Gastrocnemius medialis (tissue), 4 donors: ENCODE results near the gene SLITRK3. TPM values are rescaled to one million over a fixed set of nuclear protein-coding genes. Genes with fewer than 3 reads are reported as not detected.
A peak's percentile ranks its signal among the peaks of the same experiment; 100 is the strongest.

ENCODE experiments used
- ATAC-seq, 2 donors: fragments of 150-250 bp; one replicate each; pipeline ENCODE4 v1.9.1; 2016
- DNase-seq, 2 donors: peaks; one replicate each; pipeline ENCODE4 v3.0.0-alpha.2; 2019
- H3K27ac ChIP-seq, 4 donors: fragments of 200-600 bp; sonication (generic); 1 replicate in 1 of 4; 2 replicates in 3 of 4; pipeline ENCODE4 v1.5.1; 2016 to 2018; ENCODE audit warnings: mild to moderate bottlenecking in 2 of 4, moderate library complexity in 1 of 4
- H3K27me3 ChIP-seq, 3 donors: fragments of 200-600 bp; sonication (generic) in 2 of 3; 1 replicate in 1 of 3; 2 replicates in 2 of 3; pipeline versions ENCODE4 v1.5.1 to v1.6.0; 2016 to 2019; ENCODE audit warnings: mild to moderate bottlenecking in 1 of 3, moderate library complexity in 1 of 3
- H3K36me3 ChIP-seq, 2 donors: fragments of 200-600 bp; sonication (generic) in 1 of 2; one replicate each; pipeline ENCODE4 v1.5.1; 2017 to 2018
- H3K4me1 ChIP-seq, 2 donors: fragments of 200-600 bp; sonication (generic) in 1 of 2; one replicate each; pipeline ENCODE4 v1.5.1; 2016 to 2017; ENCODE audit warnings: mild to moderate bottlenecking in 2 of 2
- H3K4me3 ChIP-seq, 4 donors: fragments of 200-600 bp; sonication (generic) in 3 of 4; 1 replicate in 1 of 4; 2 replicates in 3 of 4; pipeline ENCODE4 v1.5.1; 2016 to 2019; ENCODE audit warnings: mild to moderate bottlenecking in 2 of 4
- H3K9me3 ChIP-seq, 3 donors: fragments of 200-600 bp; sonication (generic) in 2 of 3; 1 replicate in 1 of 3; 2 replicates in 2 of 3; pipeline ENCODE4 v1.5.1; 2016 to 2019
- CTCF ChIP-seq, 5 experiments: fragments of 450-650 bp in 3 of 5; fragments of 200-600 bp in 2 of 5; sonication (generic) in 2 of 5; IDR thresholded peaks in 4 of 5; conservative IDR thresholded peaks in 1 of 5; 1 replicate in 4 of 5; 2 replicates in 1 of 5; pipeline ENCODE4 v1.5.1; 2016 to 2019; ENCODE audit warnings: antibody characterized with exemption in 5 of 5, mild to moderate bottlenecking in 3 of 5, moderate library complexity in 3 of 5
- POLR2A ChIP-seq, 2 donors: fragments of 450-650 bp; IDR thresholded peaks; one replicate each; pipeline ENCODE4 v1.6.1; 2017; ENCODE audit warnings: antibody characterized with exemption in 2 of 2, mild to moderate bottlenecking in 2 of 2, moderate library complexity in 2 of 2
- in situ Hi-C, 4 donors: fragments of 200-750 bp; cut with MboI; loops; one replicate each; pipeline versions ENCODE4 v1.15.0 to v1.8.0; 2017; ENCODE audit warnings: low sequenced_read_pairs in 4 of 4
- intact Hi-C: fragments of 100-400 bp; cut with DNase I; formaldehyde crosslinking; loops from one replicate; pipeline ENCODE4 v1.15.1; 2023; ENCODE audit warnings: low total_unique reads
- total RNA-seq, 4 donors: library from RNA; depleted of rRNA; stranded (reverse); fragments of >200 nt; gene quantifications; one replicate each; pipeline versions ENCODE4 v1.1.0 to v1.2.3, GENCODE V29; 2016

SLITRK3 gene
- total RNA-seq, 4 donors from 2014 or later: not detected

GRCh38 chr3:165197481-165197800 is 1.3 kb upstream of the SLITRK3 start:
- Histone ChIP-seq H3K4me3 (peak overlapping the region in 3 of 4 donors; percentile 50 to 65 (median 56)), H3K9me3 (no peaks in the 10 kb centered on the region), H3K27me3 (peaks cover 60 to 70% (median 67%) of the 10 kb centered on the region in 3 donors), H3K36me3 (no peaks in the 10 kb centered on the region), H3K27ac (no peak overlapping the region), H3K4me1 (peaks cover 25 to 33% of the 10 kb centered on the region in 2 donors)
- TF ChIP-seq CTCF (IDR thresholded peaks at IDR 0.05 in 4 of 5, conservative IDR thresholded peaks at IDR 0.05 in 1 of 5) (no peak), POLR2A (IDR thresholded peaks at IDR 0.05) (no peak)
- intact Hi-C loops (no loop called here), in situ Hi-C loops (no loop called here)
- ATAC-seq: no peak
- no peak for DNase-seq

GRCh38 chr3:165196577-165197480 is 645 bp upstream of the SLITRK3 start:
- TF ChIP-seq POLR2A (IDR thresholded peaks at IDR 0.05) (no peak), CTCF (IDR thresholded peaks at IDR 0.05 in 4 of 5, conservative IDR thresholded peaks at IDR 0.05 in 1 of 5) (peak in 2 of 5 experiments; percentile 22 to 26)
- Histone ChIP-seq H3K27me3 (peaks cover 66 to 73% (median 70%) of the 10 kb centered on the region in 3 donors), H3K27ac (no peak overlapping the region), H3K4me3 (peak overlapping the region; percentile 41 to 65 (median 53)), H3K4me1 (peaks cover 25 to 33% of the 10 kb centered on the region in 2 donors), H3K36me3 (no peaks in the 10 kb centered on the region), H3K9me3 (no peaks in the 10 kb centered on the region)
- intact Hi-C loops (no loop called here), in situ Hi-C loops (no loop called here)
- no peak for DNase-seq
- no peak for ATAC-seq

GRCh38 chr3:165195241-165195639 is 944 bp downstream of the SLITRK3 start:
- Histone ChIP-seq H3K27me3 (peaks cover 66 to 73% (median 70%) of the 10 kb centered on the region in 3 donors), H3K36me3 (no peaks in the 10 kb centered on the region), H3K4me1 (peaks cover 25 to 33% of the 10 kb centered on the region in 2 donors), H3K27ac (no peak overlapping the region), H3K9me3 (no peaks in the 10 kb centered on the region), H3K4me3 (peak overlapping the region; percentile 3 to 65 (median 48))
- in situ Hi-C loops (no loop called here), intact Hi-C loops (no loop called here)
- DNase-seq: no peak
- TF ChIP-seq POLR2A (IDR thresholded peaks at IDR 0.05) (no peak), CTCF (IDR thresholded peaks at IDR 0.05 in 4 of 5, conservative IDR thresholded peaks at IDR 0.05 in 1 of 5) (no peak)
- no peak for ATAC-seq

GRCh38 chr3:165194511-165195240 is 1.5 kb downstream of the SLITRK3 start:
- no peak for DNase-seq
- H3K4me3 ChIP-seq: peak overlapping the region in 2 of 4 donors; percentile 3 to 65
- TF ChIP-seq CTCF (IDR thresholded peaks at IDR 0.05 in 4 of 5, conservative IDR thresholded peaks at IDR 0.05 in 1 of 5): no peak
- TF ChIP-seq POLR2A (IDR thresholded peaks at IDR 0.05): no peak
- no peak overlapping the region for H3K27ac ChIP-seq
- peaks cover 66 to 70% (median 68%) of the 10 kb centered on the region in 3 donors for H3K27me3 ChIP-seq
- ATAC-seq: no peak
- intact Hi-C loops (no loop called here), in situ Hi-C loops (no loop called here)
- H3K36me3 ChIP-seq: no peaks in the 10 kb centered on the region
- H3K9me3 ChIP-seq: no peaks in the 10 kb centered on the region
- peaks cover 25 to 33% of the 10 kb centered on the region in 2 donors for H3K4me1 ChIP-seq
